BLaER1 treated with 17β-estradiol and CSF1 and Interleukin-3, amounts not matched to agents 10 nM and 100 nM (cell line): ENCODE data around the gene PRR11.

Experiments
- H3K27ac ChIP-seq, 11 experiments: shearing (Covaris generic); formaldehyde crosslinking; 2 replicates each; pipeline ENCODE4 v1.8.1; 2022
- H3K27me3 ChIP-seq, 11 experiments: shearing (Covaris generic); formaldehyde crosslinking; 2 replicates each; pipeline ENCODE4 v1.8.1; 2022
- H3K36me3 ChIP-seq, 11 experiments: shearing (Covaris generic); formaldehyde crosslinking; 2 replicates each; pipeline ENCODE4 v1.8.1; 2022
- H3K4me1 ChIP-seq, 10 experiments: shearing (Covaris generic); formaldehyde crosslinking; 2 replicates each; pipeline ENCODE4 v1.8.1; 2022
- H3K4me2 ChIP-seq, 11 experiments: shearing (Covaris generic); formaldehyde crosslinking; 2 replicates each; pipeline ENCODE4 v1.8.1; 2022
- H3K4me3 ChIP-seq, 10 experiments: shearing (Covaris generic); formaldehyde crosslinking; 2 replicates each; pipeline ENCODE4 v1.8.1; 2022
- H3K9ac ChIP-seq, 11 experiments: shearing (Covaris generic); formaldehyde crosslinking; 2 replicates each; pipeline ENCODE4 v1.8.1; 2022
- H3K9me3 ChIP-seq, 11 experiments: shearing (Covaris generic); formaldehyde crosslinking; replicated peaks in 1 of 11; 2 replicates each; pipeline ENCODE4 v1.8.1; 2022
- H4K20me1 ChIP-seq, 11 experiments: shearing (Covaris generic); formaldehyde crosslinking; 2 replicates each; pipeline ENCODE4 v1.8.1; 2022
- Cebpa-rat ChIP-seq, 11 experiments: shearing (Covaris generic); IDR thresholded peaks; 2 replicates each; pipeline ENCODE4 v1.8.1; 2022

Gene PRR11

DNA sequence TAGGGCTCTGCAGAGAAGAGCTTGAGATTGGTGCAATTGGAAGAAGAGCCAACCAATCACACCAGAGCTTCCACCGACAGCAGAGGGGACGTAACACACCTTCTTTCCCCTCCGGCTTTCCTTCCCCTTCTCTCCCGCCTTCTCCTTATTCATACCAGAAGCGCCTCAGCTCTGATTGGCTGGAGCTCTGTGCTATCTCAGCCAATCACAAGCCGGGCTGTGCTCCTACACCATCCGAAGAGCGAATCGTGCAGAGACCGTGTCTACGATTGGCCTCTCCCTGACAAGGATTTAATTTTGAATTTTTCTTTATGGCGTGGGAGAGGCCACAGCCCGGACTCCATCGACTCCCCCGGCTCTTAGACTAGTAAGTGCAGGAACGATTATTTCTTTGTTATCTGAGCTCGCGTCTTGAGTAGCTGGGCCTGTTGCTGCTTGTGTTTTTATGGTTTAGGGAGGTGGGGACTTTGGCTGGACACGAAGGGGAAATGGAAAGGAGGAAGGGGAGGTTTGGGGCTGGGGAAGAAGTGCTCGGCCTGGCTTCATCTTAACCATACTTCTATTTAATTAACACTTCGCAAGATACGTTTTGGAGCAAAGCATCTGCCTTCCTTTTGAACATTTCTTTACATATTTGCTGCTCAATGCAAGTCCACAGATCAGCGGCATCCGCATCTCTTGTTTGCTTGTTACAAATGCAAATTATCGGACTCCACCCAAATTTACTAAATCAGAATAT lies at the start of gene PRR11:
PRR11 (plus strand) TSS at position 308 of the 739 bp plus-strand sequence. CDS start 14,007 bp downstream, outside the sequence.
- H3K4me1 ChIP-seq, result peaks cover 50 to 75% (median 64%) of the 10 kb centered on the region in 10 experiments

DNA sequence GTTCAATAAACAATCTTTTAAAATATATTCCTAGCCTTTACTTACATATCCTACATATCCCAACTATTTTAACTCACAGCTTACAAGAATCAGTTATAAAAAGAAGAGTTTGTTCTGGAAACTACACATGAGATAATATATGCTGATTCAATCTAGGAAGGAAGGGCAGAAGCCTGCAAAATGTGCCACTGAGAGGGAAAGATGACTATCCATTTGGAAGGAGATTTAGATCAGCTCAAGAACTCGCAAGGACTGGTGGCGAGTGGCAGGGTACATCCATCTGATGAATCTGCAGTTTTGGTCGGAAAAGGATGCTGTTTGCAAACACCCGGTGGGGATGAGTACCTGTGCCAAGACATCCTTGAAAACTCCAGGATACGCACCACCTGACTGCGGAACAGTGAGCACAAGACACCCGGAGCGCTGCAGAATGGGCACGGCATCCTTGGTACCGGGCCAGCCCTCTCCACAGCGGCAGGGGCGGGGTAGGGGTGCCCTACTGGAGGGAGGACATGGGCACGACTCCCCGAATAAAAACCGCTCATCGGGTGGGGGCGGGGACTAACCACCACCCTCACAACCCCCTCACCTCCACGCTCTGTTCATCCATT lies 49.6 kb upstream of the PRR11 start:
- Histone ChIP-seq H4K20me1 (peaks cover 0 to 25% (median 6%) of the 10 kb centered on the region in 11 experiments; a peak in 8 of 22 replicates), H3K4me3 (peak overlapping the region; percentile 76 to 98 (median 90)), H3K36me3 (peaks cover 11 to 56% (median 29%) of the 10 kb centered on the region in 11 experiments; a peak in 21 of 22 replicates), H3K4me2 (peak overlapping the region; percentile 63 to 91 (median 82)), H3K4me1 (peaks cover 14 to 39% (median 33%) of the 10 kb centered on the region in 10 experiments), H3K9me3 (no peaks in the 10 kb centered on the region), H3K27ac (peak overlapping the region; percentile 79 to 94 (median 86)), H3K9ac (peak overlapping the region; percentile 83 to 97 (median 91)), H3K27me3 (no peaks in the 10 kb centered on the region)
- no peak for TF ChIP-seq Cebpa-rat (IDR thresholded peaks at IDR 0.05)

More for the DNA sequence above, at the start of gene PRR11:
- peaks cover 0 to under 1% (median 0%) of the 10 kb centered on the region in 11 experiments; a peak in 1 of 22 replicates for H4K20me1 ChIP-seq
- peaks cover 0 to 36% (median 10%) of the 10 kb centered on the region in 11 experiments; a peak in 12 of 22 replicates for H3K36me3 ChIP-seq
- H3K9ac ChIP-seq, result peak within 1 kb of the TSS; percentile 82 to 95 (median 91)
- TF ChIP-seq Cebpa-rat (IDR thresholded peaks at IDR 0.05), result no peak
- H3K4me2 ChIP-seq, result peak within 1 kb of the TSS; percentile 77 to 93 (median 86)
- no peaks in the 10 kb centered on the region for H3K27me3 ChIP-seq
- peak within 1 kb of the TSS; percentile 76 to 96 (median 82) for H3K4me3 ChIP-seq
- peak within 1 kb of the TSS; percentile 8 to 93 (median 90); a peak in 21 of 22 replicates for H3K27ac ChIP-seq
- peaks cover 0 to 11% (median 0%) of the 10 kb centered on the region in 11 experiments; a peak in 5 of 22 replicates for H3K9me3 ChIP-seq

DNA sequence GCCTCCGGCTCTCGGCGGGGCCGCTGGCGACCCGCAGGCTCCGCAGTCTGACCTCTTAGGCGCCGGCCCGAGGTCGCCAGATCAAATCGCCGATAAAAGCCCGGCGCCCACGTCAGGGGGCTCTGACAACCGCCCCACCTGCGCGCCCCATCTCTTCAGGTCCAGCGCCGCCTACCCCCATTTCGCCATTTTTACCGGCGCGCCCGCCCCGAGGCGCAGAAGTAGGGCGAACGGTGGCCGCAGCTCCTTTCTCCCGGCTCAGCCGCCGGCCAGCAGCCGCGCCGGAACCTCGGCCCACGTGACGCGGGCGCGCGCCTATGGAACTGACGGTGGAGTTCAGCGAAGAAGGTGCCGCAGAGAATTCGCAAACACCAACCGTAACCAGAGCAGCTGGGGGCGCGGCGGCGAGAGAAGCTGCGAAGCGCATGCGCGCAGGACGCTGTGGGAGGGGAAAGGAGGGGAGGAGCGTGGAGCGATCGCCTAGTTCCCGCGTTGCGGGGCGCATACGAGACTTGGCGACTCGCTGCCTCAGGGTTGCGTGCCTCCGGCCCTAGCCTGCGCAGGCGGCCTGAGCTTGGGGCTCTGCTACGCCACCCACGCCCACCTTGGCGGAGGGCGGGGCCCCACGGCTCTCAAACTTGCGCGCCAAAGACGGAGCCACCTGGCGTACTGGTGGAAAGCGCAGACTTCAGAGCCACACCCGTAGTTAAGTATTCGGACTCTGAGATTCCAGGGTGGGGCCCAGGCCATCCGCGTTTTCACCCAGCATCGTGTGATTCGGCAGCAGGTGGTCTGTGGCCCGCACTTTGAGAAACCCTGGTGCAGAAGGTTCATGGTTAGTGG lies 48.9 kb upstream of the PRR11 start, which contains the start of gene TRIM37:
TRIM37 (minus strand) TSS at position 418 of the 843 bp plus-strand sequence. CDS start 419 bp downstream, outside the sequence.
- Histone ChIP-seq H3K4me1 (peaks cover 14 to 39% (median 33%) of the 10 kb centered on the region in 10 experiments), H3K4me3 (peak within 1 kb of the TSS; percentile 76 to 98 (median 90)), H3K9ac (peak within 1 kb of the TSS; percentile 83 to 97 (median 91)), H3K9me3 (no peaks in the 10 kb centered on the region), H3K36me3 (peaks cover 7 to 56% (median 31%) of the 10 kb centered on the region in 11 experiments; a peak in 20 of 22 replicates), H4K20me1 (peaks cover 0 to 25% (median 6%) of the 10 kb centered on the region in 11 experiments; a peak in 8 of 22 replicates), H3K4me2 (peak within 1 kb of the TSS; percentile 81 to 96 (median 89)), H3K27ac (peak within 1 kb of the TSS; percentile 79 to 94 (median 86)), H3K27me3 (no peaks in the 10 kb centered on the region)
- TF ChIP-seq Cebpa-rat (IDR thresholded peaks at IDR 0.05), result no peak

DNA sequence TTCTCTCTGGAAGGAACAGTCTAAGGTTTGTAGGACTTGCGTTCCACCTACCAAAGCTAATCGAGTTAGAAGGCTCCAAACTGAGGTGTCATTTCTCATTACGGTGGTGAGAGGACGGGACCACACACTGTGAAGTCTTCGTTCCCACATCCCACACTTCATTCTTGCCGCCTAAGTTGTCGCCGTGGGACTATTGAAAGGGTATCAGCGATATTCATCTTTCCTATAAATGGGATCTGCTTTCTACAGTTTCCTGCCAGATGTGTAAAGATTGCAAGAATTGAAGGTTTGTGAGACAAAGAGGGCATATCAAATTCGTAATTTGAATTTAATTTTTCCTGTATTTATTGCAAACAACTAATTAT lies 48.3 kb upstream of the PRR11 start:
- peak overlapping the region; percentile 28 to 94 (median 81); a peak in 21 of 22 replicates for H3K27ac ChIP-seq
- H3K27me3 ChIP-seq, result no peaks in the 10 kb centered on the region
- H3K4me2 ChIP-seq, result peak overlapping the region; percentile 81 to 96 (median 88)
- H3K9ac ChIP-seq, result peak overlapping the region; percentile 78 to 97 (median 90)
- H3K9me3 ChIP-seq, result no peaks in the 10 kb centered on the region
- peaks cover 14 to 39% (median 33%) of the 10 kb centered on the region in 10 experiments for H3K4me1 ChIP-seq
- no peak for TF ChIP-seq Cebpa-rat (IDR thresholded peaks at IDR 0.05)
- peaks cover 7 to 56% (median 32%) of the 10 kb centered on the region in 11 experiments; a peak in 20 of 22 replicates for H3K36me3 ChIP-seq
- peaks cover 0 to 25% (median 6%) of the 10 kb centered on the region in 11 experiments; a peak in 8 of 22 replicates for H4K20me1 ChIP-seq
- peak overlapping the region; percentile 76 to 98 (median 90) for H3K4me3 ChIP-seq

DNA sequence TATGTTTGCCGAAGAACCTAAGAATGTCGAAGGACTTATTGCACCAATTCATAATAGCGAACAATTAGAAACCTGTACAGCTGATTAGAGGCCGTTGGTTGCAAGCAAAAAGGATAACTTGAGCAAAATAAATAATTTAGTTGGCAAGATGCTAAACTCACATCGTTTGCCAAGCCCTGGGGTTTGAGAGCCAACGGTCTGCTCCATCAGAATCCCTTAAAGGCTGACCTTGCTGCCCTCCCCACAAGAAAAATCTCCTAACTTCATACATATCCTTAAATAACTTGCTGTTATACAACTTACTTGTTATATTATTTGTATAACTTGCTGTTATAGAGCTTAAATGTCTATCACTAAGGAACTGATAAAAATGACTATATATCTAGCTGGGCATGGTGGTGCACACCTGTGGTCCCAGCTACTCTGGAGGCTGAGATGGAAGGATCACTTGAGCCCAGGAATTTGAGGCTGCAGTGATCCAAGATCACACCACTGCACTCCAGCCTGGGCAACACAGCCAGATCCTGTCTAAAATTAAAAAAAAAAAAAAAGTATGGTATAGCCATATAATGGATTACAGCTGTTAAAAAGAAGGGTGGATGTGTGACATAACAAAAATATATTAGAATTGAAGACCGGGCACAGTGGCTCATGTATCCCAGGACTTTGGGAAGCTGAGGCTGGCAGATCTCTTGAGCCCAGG lies 47.0 kb upstream of the PRR11 start:
- TF ChIP-seq Cebpa-rat (IDR thresholded peaks at IDR 0.05), result no peak
- Histone ChIP-seq H3K27me3 (no peaks in the 10 kb centered on the region), H3K9ac (peak overlapping the region in 1 of 11 experiments; percentile 9; a peak in 1 of 22 replicates), H3K4me1 (peaks cover 14 to 39% (median 33%) of the 10 kb centered on the region in 10 experiments), H3K4me3 (peak overlapping the region in 3 of 10 experiments; percentile 89 to 97 (median 97); a peak in 2 of 20 replicates), H3K36me3 (peaks cover 0 to 58% (median 33%) of the 10 kb centered on the region in 11 experiments; a peak in 20 of 22 replicates), H4K20me1 (peaks cover 0 to 25% (median 6%) of the 10 kb centered on the region in 11 experiments; a peak in 8 of 22 replicates), H3K4me2 (peak overlapping the region in 10 of 11 experiments; percentile 81 to 96 (median 87); a peak in 15 of 22 replicates), H3K9me3 (no peaks in the 10 kb centered on the region), H3K27ac (no peak overlapping the region)

DNA sequence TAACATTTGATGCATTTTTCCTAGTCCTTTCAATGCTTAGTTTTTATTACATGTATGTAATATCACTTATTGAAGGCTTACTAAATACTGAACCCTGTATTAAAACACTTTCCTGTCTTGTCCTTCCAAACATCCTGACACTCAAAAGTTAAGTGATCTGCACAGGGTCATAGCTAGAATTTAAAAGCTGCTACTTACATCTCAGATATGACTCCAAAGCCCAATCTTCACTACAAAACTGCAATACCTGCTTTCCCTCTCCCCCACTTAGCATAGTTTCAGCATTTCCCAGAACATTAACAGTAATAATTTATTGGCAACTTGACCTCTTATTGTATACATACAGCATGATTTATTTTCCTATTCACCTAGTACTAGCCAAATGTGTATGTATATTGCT lies 44.6 kb upstream of the PRR11 start:
- Histone ChIP-seq H3K4me2 (no peak overlapping the region), H3K4me3 (no peak overlapping the region), H3K36me3 (peaks cover 5 to 74% (median 51%) of the 10 kb centered on the region in 11 experiments; a peak in 20 of 22 replicates), H3K4me1 (peaks cover 0 to 20% (median 16%) of the 10 kb centered on the region in 10 experiments; a peak in 18 of 20 replicates), H3K9me3 (no peaks in the 10 kb centered on the region), H3K27ac (no peak overlapping the region), H3K9ac (no peak overlapping the region), H4K20me1 (peaks cover 0 to 15% (median 0%) of the 10 kb centered on the region in 11 experiments; a peak in 4 of 22 replicates), H3K27me3 (no peaks in the 10 kb centered on the region)
- no peak for TF ChIP-seq Cebpa-rat (IDR thresholded peaks at IDR 0.05)

DNA sequence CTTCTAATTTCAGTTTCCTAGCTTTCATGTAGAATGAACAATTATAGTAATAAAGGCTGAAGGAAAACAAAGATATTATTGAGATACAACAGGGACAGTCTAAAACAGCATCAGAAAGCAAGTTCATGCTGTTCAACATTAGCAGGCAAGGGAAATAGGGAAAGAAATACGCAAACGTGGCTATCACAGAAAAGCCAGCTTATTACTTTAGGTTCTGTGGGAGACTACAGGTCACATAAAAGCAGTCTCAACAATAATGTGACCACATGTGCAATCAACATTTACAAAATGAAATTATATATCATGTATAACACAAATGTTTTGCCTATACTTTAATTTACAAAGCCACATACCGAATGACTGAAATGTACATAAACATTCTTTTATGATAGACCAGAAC lies 44.0 kb upstream of the PRR11 start:
- no peaks in the 10 kb centered on the region for H3K27me3 ChIP-seq
- H3K9ac ChIP-seq, result no peak overlapping the region
- no peaks in the 10 kb centered on the region for H3K9me3 ChIP-seq
- H3K36me3 ChIP-seq, result peaks cover 5 to 80% (median 55%) of the 10 kb centered on the region in 11 experiments; a peak in 20 of 22 replicates
- no peak overlapping the region for H3K27ac ChIP-seq
- H3K4me3 ChIP-seq, result no peak overlapping the region
- H3K4me1 ChIP-seq, result peaks cover 0 to 20% (median 15%) of the 10 kb centered on the region in 10 experiments; a peak in 18 of 20 replicates
- no peak overlapping the region for H3K4me2 ChIP-seq
- TF ChIP-seq Cebpa-rat (IDR thresholded peaks at IDR 0.05), result no peak
- peaks cover 0 to 15% (median 0%) of the 10 kb centered on the region in 11 experiments; a peak in 2 of 22 replicates for H4K20me1 ChIP-seq
